ENCODE measurements around the gene CCDC88C. TPM values are rescaled to one million over a fixed set of nuclear protein-coding genes. Genes with fewer than 3 reads are reported as not detected.
"Not testable (repeated sequence)": the region's sequence is repeated elsewhere in the genome, so short reads cannot be mapped to it uniquely, and the experiment has no call there.

The CCDC88C gene
- total RNA-seq, 4 donors from 2014 or later: 1.1 to 2.7 (median 2.1) TPM

GRCh38 chr14:91252871-91253794 lies 164.5 kb downstream of the CCDC88C start:
- Histone ChIP-seq H3K4me3 (peak overlapping the region; percentile 57 to 62 (median 61)), H3K36me3 (no peaks in the 10 kb centered on the region), H3K9me3 (no peaks in the 10 kb centered on the region), H3K27me3 (peaks cover 0 to 3% (median 0%) of the 10 kb centered on the region in 3 donors), H3K4me1 (peaks cover 5 to 9% of the 10 kb centered on the region in 2 donors), H3K27ac (peak overlapping the region in 1 of 4 donors; percentile 28)
- no peak for DNase-seq
- TF ChIP-seq POLR2A (IDR thresholded peaks at IDR 0.05) (no peak), CTCF (IDR thresholded peaks at IDR 0.05 in 4 of 5, conservative IDR thresholded peaks at IDR 0.05 in 1 of 5) (no peak)
- ATAC-seq: peak in 1 of 2 donors; percentile 45
- intact Hi-C loops (cut with DNase I; ENCODE audit: low total_unique reads): no loop called here
- in situ Hi-C loops (cut with MboI; ENCODE audit: low sequenced_read_pairs in 4 of 4): no loop called here

GRCh38 chr14:91250912-91251311 lies 166.7 kb downstream of the CCDC88C start:
- DNase-seq (no peak), ATAC-seq (no peak)
- Histone ChIP-seq H3K27ac (no peak overlapping the region), H3K4me1 (peaks cover 5 to 9% of the 10 kb centered on the region in 2 donors), H3K9me3 (no peaks in the 10 kb centered on the region), H3K36me3 (no peaks in the 10 kb centered on the region), H3K27me3 (peaks cover 0 to 3% (median 0%) of the 10 kb centered on the region in 3 donors), H3K4me3 (no peak overlapping the region)
- TF ChIP-seq CTCF (IDR thresholded peaks at IDR 0.05 in 4 of 5, conservative IDR thresholded peaks at IDR 0.05 in 1 of 5) (no peak), POLR2A (IDR thresholded peaks at IDR 0.05) (no peak)
- in situ Hi-C loops (cut with MboI; ENCODE audit: low sequenced_read_pairs in 4 of 4) (no loop called here), intact Hi-C loops (cut with DNase I; ENCODE audit: low total_unique reads) (no loop called here)

DNA sequence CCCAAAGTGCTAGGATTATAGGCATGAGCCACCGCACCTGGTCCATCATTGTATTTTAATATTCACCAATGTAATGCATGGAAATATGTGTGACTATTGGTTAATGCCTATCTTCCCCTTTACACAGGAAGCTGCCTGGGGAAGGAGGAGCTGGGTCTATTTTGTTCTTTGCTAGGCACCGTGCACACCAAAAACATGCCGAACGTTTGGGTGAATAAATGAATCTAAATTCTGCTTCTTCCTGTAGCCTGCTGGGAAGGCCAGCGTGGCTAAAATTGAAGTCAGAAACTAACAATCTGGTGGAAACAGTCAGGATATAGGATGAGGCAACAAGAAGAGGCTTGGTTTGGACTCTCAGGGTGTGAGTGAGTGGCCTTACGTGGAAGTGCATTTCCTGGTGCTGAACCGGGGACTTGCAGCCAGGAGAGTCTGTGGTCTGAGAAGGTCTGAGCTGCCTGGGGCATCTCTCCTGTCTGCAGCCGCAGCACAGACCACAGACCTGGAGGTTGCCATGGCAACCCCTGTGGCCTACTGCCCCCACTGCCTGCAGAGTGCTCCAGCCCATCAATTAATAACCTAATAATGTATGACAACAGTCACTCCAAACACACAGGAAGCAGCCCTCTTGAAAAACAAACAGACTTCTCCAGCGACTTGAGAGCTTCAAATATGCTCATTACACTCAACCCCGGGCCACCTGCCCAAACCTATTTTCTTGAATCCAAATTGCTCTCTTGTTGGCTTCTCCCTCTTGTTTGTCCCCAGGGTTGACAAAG lies 167.6 kb downstream of the CCDC88C start:
- H3K36me3 ChIP-seq: no peaks in the 10 kb centered on the region
- in situ Hi-C loops (cut with MboI; ENCODE audit: low sequenced_read_pairs in 4 of 4) (no loop called here), intact Hi-C loops (cut with DNase I; ENCODE audit: low total_unique reads) (no loop called here)
- H3K4me1 ChIP-seq: peaks cover 5 to 9% of the 10 kb centered on the region in 2 donors
- H3K27me3 ChIP-seq: peaks cover 0 to 3% (median 0%) of the 10 kb centered on the region in 3 donors
- TF ChIP-seq POLR2A (IDR thresholded peaks at IDR 0.05) (no peak), CTCF (IDR thresholded peaks at IDR 0.05 in 4 of 5, conservative IDR thresholded peaks at IDR 0.05 in 1 of 5) (no peak)
- ATAC-seq: no peak
- no peak overlapping the region for H3K4me3 ChIP-seq
- no peak for DNase-seq
- H3K27ac ChIP-seq: no peak overlapping the region
- no peaks in the 10 kb centered on the region for H3K9me3 ChIP-seq

DNA sequence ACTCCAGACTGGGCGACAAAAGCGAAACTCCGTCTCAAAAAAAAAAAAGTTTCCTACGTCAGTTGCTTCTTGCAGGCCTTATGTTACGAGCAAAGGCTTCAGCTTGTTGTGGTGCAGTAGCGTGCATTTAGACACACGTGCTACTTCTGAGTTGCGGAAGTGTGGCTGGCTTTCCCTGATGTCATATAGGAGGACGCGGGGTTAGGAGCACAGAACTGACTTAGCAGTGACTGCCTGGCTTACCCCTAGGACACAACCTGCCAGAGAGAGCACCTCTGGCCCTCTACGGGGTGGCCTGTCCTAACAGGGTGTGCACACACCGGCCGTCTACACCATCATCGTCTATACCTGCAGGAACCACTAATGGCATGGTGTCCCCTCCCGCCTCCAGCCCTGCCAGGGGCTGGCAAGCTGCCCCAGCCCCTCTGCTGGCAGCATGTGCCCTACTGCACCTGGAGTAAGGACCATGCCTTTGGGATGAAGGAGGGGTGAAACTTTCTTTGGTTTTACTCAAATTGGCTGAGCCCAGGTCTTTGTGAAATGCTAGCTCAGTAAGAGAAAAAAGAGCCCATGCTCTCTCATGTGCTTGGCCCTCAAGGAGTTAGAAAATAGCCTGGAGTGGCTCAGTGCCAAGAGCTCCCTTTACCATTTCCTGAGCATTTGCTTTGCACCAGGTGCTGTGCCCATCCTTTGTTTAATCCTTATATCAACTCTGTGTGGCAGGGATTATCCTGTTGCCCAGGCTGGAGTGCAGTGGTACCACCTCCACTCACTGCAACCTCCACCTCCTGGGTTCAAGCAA lies 171.4 kb downstream of the CCDC88C start:
- no peak overlapping the region for H3K4me3 ChIP-seq
- H3K4me1 ChIP-seq: no peaks in the 10 kb centered on the region
- no peaks in the 10 kb centered on the region for H3K36me3 ChIP-seq
- H3K9me3 ChIP-seq: no peaks in the 10 kb centered on the region
- TF ChIP-seq CTCF (IDR thresholded peaks at IDR 0.05 in 4 of 5, conservative IDR thresholded peaks at IDR 0.05 in 1 of 5) (no peak), POLR2A (IDR thresholded peaks at IDR 0.05) (no peak)
- H3K27me3 ChIP-seq: no peaks in the 10 kb centered on the region
- H3K27ac ChIP-seq: no peak overlapping the region
- DNase-seq (no peak), ATAC-seq (no peak)
- intact Hi-C loops (cut with DNase I; ENCODE audit: low total_unique reads) (no loop called here), in situ Hi-C loops (cut with MboI; ENCODE audit: low sequenced_read_pairs in 4 of 4) (no loop called here)

GRCh38 chr14:91245616-91246015 lies 172.0 kb downstream of the CCDC88C start:
- H3K27me3 ChIP-seq; H3K36me3 ChIP-seq; in situ Hi-C loops (cut with MboI; ENCODE audit: low sequenced_read_pairs in 4 of 4); intact Hi-C loops (cut with DNase I; ENCODE audit: low total_unique reads); H3K4me1 ChIP-seq; H3K27ac ChIP-seq; H3K4me3 ChIP-seq; H3K9me3 ChIP-seq; DNase-seq; ATAC-seq: not testable (repeated sequence)
